Measurements from ENCODE around the gene EMP1.
"Not testable (repeated sequence)": the region's sequence is repeated elsewhere in the genome, so short reads cannot be mapped to it uniquely, and the experiment has no call there.

The EMP1 gene

GRCh38 chr12:13259625-13260024 lies 63.1 kb downstream of the EMP1 start:
- not testable (repeated sequence) for DNase-seq

- DNase-seq: not testable (repeated sequence)
Measured at GRCh38 chr12:13267826-13268225, 71.3 kb downstream of the EMP1 start.

GRCh38 chr12:13268581-13268980 lies 72.1 kb downstream of the EMP1 start:
- no peak for DNase-seq
